Bronchus fibroblast of lung (primary cell): ENCODE data around the gene HRNR. TPM values are rescaled to one million over a fixed set of nuclear protein-coding genes. Genes with fewer than 3 reads are reported as not detected.

Source experiments
- total RNA-seq: library from RNA; depleted of rRNA; stranded (reverse); fragments of >200 nt; gene quantifications from 2 replicates; pipeline ENCODE4 v1.2.3, GENCODE V29; 2015

HRNR gene
- total RNA-seq: not detected in 2 replicates

DNA sequence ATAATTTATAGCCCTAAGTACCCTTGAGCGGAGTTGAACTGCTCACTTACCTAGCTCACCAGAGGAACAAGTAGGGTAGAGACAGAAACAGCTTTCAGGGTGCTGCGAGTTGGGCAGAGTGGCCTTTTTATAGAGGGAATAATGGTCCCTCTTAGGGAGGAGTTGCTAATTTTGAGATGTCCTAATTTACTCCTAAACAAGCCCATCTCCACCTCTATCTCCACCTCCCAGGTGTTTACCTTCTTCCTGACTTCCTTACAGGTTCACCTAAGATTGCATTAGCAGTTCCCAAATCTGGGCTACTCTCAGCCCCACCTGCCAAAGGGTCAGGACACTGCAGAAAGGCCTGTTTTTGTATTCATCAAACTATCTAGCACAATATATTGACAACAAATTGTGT lies at the start of gene HRNR:
Gene HRNR (minus strand): TSS at position 101 of the 400 bp plus-strand sequence. CDS start 940 bp downstream, outside the sequence.

Other genes starting within 250 kb of the HRNR start
- 179 and 260 TPM in 2 replicates for gene S100A10, start 230.3 kb downstream of the HRNR start, total RNA-seq
- 476 and 523 TPM in 2 replicates for gene S100A11, start 187.2 kb downstream of the HRNR start, total RNA-seq
- not detected in 2 replicates for gene TCHHL1, start 135.1 kb downstream of the HRNR start, total RNA-seq
- gene TCHH, start 108.7 kb downstream of the HRNR start, total RNA-seq: not detected in 2 replicates
- not detected in 2 replicates for gene RPTN, start 65.0 kb downstream of the HRNR start, total RNA-seq
- gene FLG, start 101.0 kb upstream of the HRNR start, total RNA-seq: not detected in 2 replicates
- not detected in 2 replicates for gene FLG2, start 135.8 kb upstream of the HRNR start, total RNA-seq
- not detected in 2 replicates for gene CRNN, start 190.1 kb upstream of the HRNR start, total RNA-seq